GM12878 (cell line): Measurements from ENCODE around the gene HMGB3. TPM values are rescaled to one million over a fixed set of nuclear protein-coding genes. Genes with fewer than 3 reads are reported as not detected.

Experiments
- ATAC-seq: fragments of 200-7000 bp; cut with Tn5 transposase; 3 replicates; pipeline ENCODE4 v1.9.1; 2020; ENCODE audit warnings: mild to moderate bottlenecking, moderate library complexity
- BruUV-seq: library from RNA; stranded (reverse); fragments of 400-500 nt; replicated peaks from 2 replicates; lab custom pipeline; 2021; lab: Mats Ljungman, UMichigan
- CTCF ChIA-PET: fragments of 300-600 bp; sonication (Branson Sonifier 250); formaldehyde crosslinking; extraction: SDS; loops from one replicate; lab custom pipeline; 2021; ENCODE audit warnings: inconsistent platforms; lab: Yijun Ruan, JAX
- POLR2A ChIA-PET: fragments of 350-600 bp; formaldehyde crosslinking; extraction: SDS; loops from one replicate; lab custom pipeline; 2021; ENCODE audit warnings: inconsistent platforms; lab: Charles Lee
- RAD21 ChIA-PET: fragments of 300-600 bp; sonication (Branson Sonifier 250); formaldehyde crosslinking; loops from one replicate; lab custom pipeline; 2023; ENCODE audit warnings: antibody characterized with exemption; ENCODE audit not compliant: unreplicated experiment; lab: Charles Lee
- SMC1A ChIA-PET: fragments of 300-600 bp; sonication (Branson Sonifier 250); formaldehyde crosslinking; loops from one replicate; lab custom pipeline; 2023; ENCODE audit not compliant: unreplicated experiment, uncharacterized antibody; lab: Charles Lee
- DNase-seq: peaks from one replicate; pipeline ENCODE4 v3.0.0-alpha.2; 2011; ENCODE audit warnings: low read depth, low spot score
- FAIRE-seq: peaks from 3 replicates; lab custom pipeline; 2011; peaks lifted over from hg19 to GRCh38; lab: Jason Lieb, UNC
- H2AFZ ChIP-seq: 2 replicates; pipeline ENCODE4 v1.6.0; 2011; ENCODE audit warnings: low read depth, low read length, control low read depth; ENCODE audit not compliant: control insufficient read depth
- H3K27ac ChIP-seq: 2 replicates; pipeline ENCODE4 v1.5.1; 2011; ENCODE audit warnings: control low read depth; ENCODE audit not compliant: control insufficient read depth, insufficient read depth
- H3K27me3 ChIP-seq, 2 experiments: replicated peaks in 1 of 2; 2 replicates each; pipeline versions ENCODE4 v1.6.0 to v1.6.1; 2011; ENCODE audit warnings: low read length in 1 of 2; ENCODE audit not compliant: control insufficient read depth in 2 of 2, insufficient read depth in 2 of 2
- H3K36me3 ChIP-seq, 2 experiments: 2 replicates each; pipeline ENCODE4 v1.5.1; 2011; ENCODE audit warnings: low read length in 1 of 2; ENCODE audit not compliant: control insufficient read depth in 2 of 2, insufficient read depth in 2 of 2
- H3K4me1 ChIP-seq: 2 replicates; pipeline ENCODE4 v1.6.1; 2011; ENCODE audit warnings: mild to moderate bottlenecking, low read length, moderate library complexity, mixed read lengths; ENCODE audit not compliant: control insufficient read depth, insufficient read depth
- H3K4me2 ChIP-seq: 2 replicates; pipeline ENCODE4 v1.6.0; 2011; ENCODE audit warnings: control low read depth; ENCODE audit not compliant: control insufficient read depth, insufficient read depth
- H3K4me3 ChIP-seq: fragments of 200-600 bp; sonication (generic); 2 replicates; pipeline ENCODE4 v1.5.1; 2016
- H3K79me2 ChIP-seq: 2 replicates; pipeline ENCODE4 v1.6.0; 2011; ENCODE audit warnings: low read length; ENCODE audit not compliant: control insufficient read depth, insufficient read depth
- H3K9ac ChIP-seq: 2 replicates; pipeline ENCODE4 v1.8.0; 2011; ENCODE audit warnings: low read length, control low read depth, mixed read lengths; ENCODE audit not compliant: control insufficient read depth, insufficient read depth
- H3K9me3 ChIP-seq: replicated peaks from 3 replicates; pipeline ENCODE4 v1.5.1; 2011; ENCODE audit warnings: mild to moderate bottlenecking, low read length; ENCODE audit not compliant: control insufficient read depth, insufficient read depth
- H4K20me1 ChIP-seq: 2 replicates; pipeline ENCODE4 v1.6.0; 2011; ENCODE audit not compliant: control insufficient read depth, insufficient read depth
- JUNB ChIP-seq: IDR thresholded peaks from 2 replicates; pipeline ENCODE4 v1.6.1; 2016; ENCODE audit warnings: antibody characterized with exemption, mild to moderate bottlenecking
- MYC ChIP-seq: IDR thresholded peaks from 2 replicates; pipeline ENCODE4 v1.6.1; 2011; ENCODE audit warnings: mild to moderate bottlenecking, low read length, moderate library complexity, inconsistent platforms; ENCODE audit not compliant: insufficient read depth, insufficient replicate concordance, insufficient read length, severe bottlenecking
- RAD21 ChIP-seq: IDR thresholded peaks from 2 replicates; pipeline ENCODE4 v1.6.1; 2011; ENCODE audit warnings: mild to moderate bottlenecking, low read depth, low read length, moderate library complexity; ENCODE audit not compliant: insufficient read depth
- YY1 ChIP-seq: IDR thresholded peaks from 2 replicates; pipeline ENCODE4 v1.6.1; 2011; ENCODE audit warnings: low read depth, mild to moderate bottlenecking, low read length
- ZBTB11 ChIP-seq: fragments of 450-650 bp; formaldehyde crosslinking; IDR thresholded peaks from 2 replicates; pipeline ENCODE4 v1.5.0; 2022; ENCODE audit warnings: mild to moderate bottlenecking, missing genetic modification characterization
- ZNF24 ChIP-seq: fragments of 450-650 bp; IDR thresholded peaks from 2 replicates; pipeline ENCODE4 v1.6.1; 2017; ENCODE audit warnings: antibody characterized with exemption, mild to moderate bottlenecking
- WGBS: methylation state at CpG from one replicate; pipeline ENCODE4 v1.1.6; 2016; ENCODE audit warnings: low lambda C conversion rate; ENCODE audit not compliant: insufficient replicate concordance, insufficient coverage; ENCODE audit errors: missing lambda C conversion rate; 5-methylcytosine and 5-hydroxymethylcytosine counted together
- in situ Hi-C: fragments of 300-500 bp; cut with MboI; formaldehyde crosslinking; loops from 9 replicates; pipeline ENCODE4 v1.14.3; 2018; ENCODE audit warnings: mixed read lengths
- intact Hi-C: fragments of 100-400 bp; cut with micrococcal nuclease; formaldehyde crosslinking; loops from one replicate; pipeline ENCODE4 v1.14.2; 2022; ENCODE audit not compliant: unreplicated experiment
- polyA plus RNA-seq, 11 experiments: library from polyadenylated mRNA; depleted of rRNA in 4 of 11; unstranded in 6 of 11; stranded (reverse) in 5 of 11; fragments of >200 nt; fragmentation: Nextera tagmentation in 4 of 11; fragmentation: Illumina TruSeq in 1 of 11; extraction: Ambion mirVana in 4 of 11; extraction: Trizol in 1 of 11; gene quantifications; 1 replicate in 1 of 11; 2 replicates in 10 of 11; pipeline versions ENCODE4 v1.2.1 to v1.2.3, GENCODE V29; 2011 to 2016; ENCODE audit warnings: inconsistent platforms in 2 of 11, missing spikeins in 2 of 11, low read depth in 1 of 11
- total RNA-seq, 4 experiments: library from RNA; depleted of rRNA in 3 of 4; stranded (reverse); fragments of >200 nt in 3 of 4; fragmentation: Illumina TruSeq in 1 of 4; extraction: Trizol in 1 of 4; gene quantifications; 2 replicates each; pipeline versions ENCODE4 v1.2.1 to v1.2.3, GENCODE V29; 2013 to 2021

HMGB3 gene
- total and polyA plus RNA-seq, 10 of the 15 experiments (the other 5 are each of a cell fraction or from before 2014, with no cell fraction given): 19.1 to 167 (median 109) TPM

GRCh38 chrX:150982235-150982787 lies 824 bp upstream of the HMGB3 start:
- SMC1A ChIA-PET: no interaction called here
- CTCF ChIA-PET: no interaction called here
- Histone ChIP-seq H3K9ac (peak overlapping the region; percentile 47; the same call in 1 of the 2 replicates), H3K27ac (no peak overlapping the region), H3K36me3 (no peaks in the 10 kb centered on the region; a peak in 1 of 4 replicates), H4K20me1 (no peaks in the 10 kb centered on the region), H3K9me3 (no peaks in the 10 kb centered on the region; the same call in 2 of the 3 replicates), H3K27me3 (no peaks in the 10 kb centered on the region), H3K4me2 (peak overlapping the region; percentile 36; the same call in 1 of the 2 replicates), H2AFZ (no peak overlapping the region), H3K4me1 (no peaks in the 10 kb centered on the region), H3K4me3 (peak overlapping the region; percentile 54), H3K79me2 (peaks cover 12% of the 10 kb centered on the region)
- WGBS: 65% methylated on average over 19 of the region's 20 CpGs
- TF ChIP-seq ZNF24: peak; percentile 72
- TF ChIP-seq JUNB: no peak
- no TSS peak for BruUV-seq
- FAIRE-seq (no peak), ATAC-seq (no peak), DNase-seq (no peak)
- in situ Hi-C loops (no loop called here), intact Hi-C loops (loop anchor here (2.0 to 10.0 kb wide), 3 partner anchors 84 to 422 kb away; partner anchors contain the start of gene CD99L2)
- POLR2A ChIA-PET: no interaction called here
- RAD21 ChIA-PET: no interaction called here

GRCh38 chrX:150983521-150984168 lies 510 bp downstream of the HMGB3 start:
- POLR2A ChIA-PET: interaction anchor here (1.0 kb wide), 1 partner anchor 84 kb away, joined by 3 read pairs; no protein-coding TSS in a partner anchor

More at GRCh38 chrX:150983521-150984168, 510 bp downstream of the HMGB3 start:
- H3K4me2 ChIP-seq: no peak overlapping the region
- ChIA-PET RAD21 (no interaction called here), SMC1A (interaction anchor here (1.0 kb wide), 1 partner anchor 83 kb away, joined by 3 read pairs; no protein-coding TSS in a partner anchor), CTCF (no interaction called here)
- intact Hi-C loops (loop anchor here (2.0 to 10.0 kb wide), 3 partner anchors 85 to 421 kb away; partner anchors contain the start of gene CD99L2), in situ Hi-C loops (no loop called here)
- WGBS: 17% methylated on average over 24 of the region's 96 CpGs
- H3K9me3 ChIP-seq: no peaks in the 10 kb centered on the region; the same call in 2 of the 3 replicates
- TF ChIP-seq MYC (no peak), ZBTB11 (CRISPR knock-in tag) (no peak), YY1 (peak; percentile 45; the same call in 1 of the 2 replicates), RAD21 (no peak)
- H3K9ac ChIP-seq: peak overlapping the region; percentile 64
- no TSS peak for BruUV-seq
- H3K27me3 ChIP-seq: no peaks in the 10 kb centered on the region
- DNase-seq: no peak
- peaks cover 12% of the 10 kb centered on the region for H3K79me2 ChIP-seq
- FAIRE-seq: no peak
- H4K20me1 ChIP-seq: no peaks in the 10 kb centered on the region
- H3K4me1 ChIP-seq: no peaks in the 10 kb centered on the region
- no peaks in the 10 kb centered on the region; a peak in 1 of 4 replicates for H3K36me3 ChIP-seq
- no peak overlapping the region for H2AFZ ChIP-seq
- H3K27ac ChIP-seq: peak overlapping the region; percentile 48; the same call in 1 of the 2 replicates
- H3K4me3 ChIP-seq: peak overlapping the region; percentile 69; the same call in 1 of the 2 replicates
- ATAC-seq: no peak
